ENCODE results near the gene LEF1. TPM values are rescaled to one million over a fixed set of nuclear protein-coding genes. Genes with fewer than 3 reads are reported as not detected.
"Not testable (repeated sequence)": the region's sequence is repeated elsewhere in the genome, so short reads cannot be mapped to it uniquely, and the experiment has no call there.

LEF1 gene
- total RNA-seq, 1 donor from 2014 or later: 13.7 TPM

- DNase-seq: no peak
Observed at GRCh38 chr4:108058685-108059440, 109.9 kb downstream of the LEF1 start.

GRCh38 chr4:108056418-108056817 lies 112.3 kb downstream of the LEF1 start:
- DNase-seq: no peak

- no peak for DNase-seq
Observed at GRCh38 chr4:108055787-108056186, 112.9 kb downstream of the LEF1 start.

GRCh38 chr4:108054025-108054638 lies 114.6 kb downstream of the LEF1 start:
- no peak for DNase-seq

- no peak for DNase-seq
Observed at GRCh38 chr4:108053251-108053711, 115.5 kb downstream of the LEF1 start.

- DNase-seq: no peak
Observed at GRCh38 chr4:108052558-108053120, 116.1 kb downstream of the LEF1 start.

GRCh38 chr4:108051343-108051742 lies 117.4 kb downstream of the LEF1 start:
- DNase-seq: peak; percentile 26

GRCh38 chr4:108050166-108051111 lies 118.3 kb downstream of the LEF1 start:
- DNase-seq: not testable (repeated sequence)

- DNase-seq: no peak
Observed at GRCh38 chr4:108049406-108049805, 119.3 kb downstream of the LEF1 start.

GRCh38 chr4:108048997-108049396 lies 119.7 kb downstream of the LEF1 start:
- DNase-seq: no peak

- no peak for DNase-seq
Observed at GRCh38 chr4:108048157-108048556, 120.6 kb downstream of the LEF1 start.

GRCh38 chr4:108047199-108047598 lies 121.5 kb downstream of the LEF1 start:
- no peak for DNase-seq

- DNase-seq: peak; percentile 57
Observed at GRCh38 chr4:108045687-108046024, 123.1 kb downstream of the LEF1 start.

GRCh38 chr4:108044951-108045686 lies 123.6 kb downstream of the LEF1 start:
- no peak for DNase-seq

GRCh38 chr4:108043526-108043925 lies 125.2 kb downstream of the LEF1 start:
- peak; percentile 37 for DNase-seq

GRCh38 chr4:108042927-108043326 lies 125.8 kb downstream of the LEF1 start:
- no peak for DNase-seq

- DNase-seq: no peak
Observed at GRCh38 chr4:108037884-108038283, 130.8 kb downstream of the LEF1 start.

GRCh38 chr4:108036213-108036612 lies 132.5 kb downstream of the LEF1 start:
- no peak for DNase-seq

- no peak for DNase-seq
Observed at GRCh38 chr4:108035691-108036090, 133.0 kb downstream of the LEF1 start.

- no peak for DNase-seq
Observed at GRCh38 chr4:108034565-108034964, 134.2 kb downstream of the LEF1 start.

GRCh38 chr4:108033348-108033747 lies 135.4 kb downstream of the LEF1 start:
- DNase-seq: no peak
